SU-DHL-6 (cell line): ENCODE data around the gene AFF2.

Experiments used
- EZH2phosphoT487 ChIP-seq: fragments of 200-600 bp; sonication (generic), shearing (Covaris generic); conservative IDR thresholded peaks from 2 replicates; pipeline ENCODE4 v1.6.1; 2018; ENCODE audit warnings: mild to moderate bottlenecking, antibody characterized with exemption, low read length, moderate library complexity, mixed read lengths
- TF ChIP-seq, protein P1 (sequence below): fragments of 200-600 bp; sonication (generic); IDR thresholded peaks from one replicate; pipeline ENCODE4 v1.5.1; 2017; ENCODE audit warnings: antibody characterized with exemption, mild to moderate bottlenecking, low read length, moderate library complexity; ENCODE audit not compliant: insufficient read depth, poor library complexity, severe bottlenecking

DNA sequence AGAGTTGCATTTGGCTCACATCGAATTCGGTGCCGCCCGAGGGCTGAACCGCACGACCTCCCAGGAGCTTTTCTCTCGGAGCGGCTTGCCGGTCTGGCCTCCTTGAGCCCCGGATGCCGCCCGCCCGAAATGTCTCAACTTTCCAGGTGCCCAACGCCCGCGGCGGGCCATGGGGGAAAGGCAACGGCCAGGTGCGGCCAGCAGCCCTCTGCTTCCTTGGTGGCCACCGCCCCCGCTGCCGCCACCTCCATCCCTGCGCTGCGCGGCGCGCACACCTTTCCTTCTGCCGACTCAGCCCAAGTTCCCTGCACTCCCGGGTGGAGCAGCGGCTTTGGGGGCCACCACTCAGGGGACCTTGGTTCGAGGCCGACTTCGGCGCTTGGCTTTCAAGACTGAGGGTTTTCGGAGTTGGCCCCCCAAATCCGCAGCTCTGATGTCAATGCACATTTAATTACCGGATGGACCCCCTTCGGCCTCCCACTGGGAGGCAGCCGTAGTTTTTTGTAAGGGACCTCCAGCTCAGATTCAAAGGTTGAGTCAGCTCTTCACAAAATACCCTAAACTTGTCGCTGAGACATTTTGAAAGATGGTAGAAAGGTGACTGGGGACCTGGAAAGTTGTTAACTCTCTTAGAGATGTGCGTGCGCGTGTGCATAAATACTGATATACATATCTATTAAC lies 1.1 kb downstream of the AFF2 start:
- TF ChIP-seq, protein P1, sequence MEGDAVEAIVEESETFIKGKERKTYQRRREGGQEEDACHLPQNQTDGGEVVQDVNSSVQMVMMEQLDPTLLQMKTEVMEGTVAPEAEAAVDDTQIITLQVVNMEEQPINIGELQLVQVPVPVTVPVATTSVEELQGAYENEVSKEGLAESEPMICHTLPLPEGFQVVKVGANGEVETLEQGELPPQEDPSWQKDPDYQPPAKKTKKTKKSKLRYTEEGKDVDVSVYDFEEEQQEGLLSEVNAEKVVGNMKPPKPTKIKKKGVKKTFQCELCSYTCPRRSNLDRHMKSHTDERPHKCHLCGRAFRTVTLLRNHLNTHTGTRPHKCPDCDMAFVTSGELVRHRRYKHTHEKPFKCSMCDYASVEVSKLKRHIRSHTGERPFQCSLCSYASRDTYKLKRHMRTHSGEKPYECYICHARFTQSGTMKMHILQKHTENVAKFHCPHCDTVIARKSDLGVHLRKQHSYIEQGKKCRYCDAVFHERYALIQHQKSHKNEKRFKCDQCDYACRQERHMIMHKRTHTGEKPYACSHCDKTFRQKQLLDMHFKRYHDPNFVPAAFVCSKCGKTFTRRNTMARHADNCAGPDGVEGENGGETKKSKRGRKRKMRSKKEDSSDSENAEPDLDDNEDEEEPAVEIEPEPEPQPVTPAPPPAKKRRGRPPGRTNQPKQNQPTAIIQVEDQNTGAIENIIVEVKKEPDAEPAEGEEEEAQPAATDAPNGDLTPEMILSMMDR = no peak
- no peak for TF ChIP-seq EZH2phosphoT487
